Measurements from ENCODE around the gene GALNT9. TPM values are rescaled to one million over a fixed set of nuclear protein-coding genes. Genes with fewer than 3 reads are reported as not detected.

Gene GALNT9
- total and polyA plus RNA-seq, 2 donors (not counting 1 experiment from before 2014, with no cell fraction given), result 0.71 to 2.4 TPM

DNA sequence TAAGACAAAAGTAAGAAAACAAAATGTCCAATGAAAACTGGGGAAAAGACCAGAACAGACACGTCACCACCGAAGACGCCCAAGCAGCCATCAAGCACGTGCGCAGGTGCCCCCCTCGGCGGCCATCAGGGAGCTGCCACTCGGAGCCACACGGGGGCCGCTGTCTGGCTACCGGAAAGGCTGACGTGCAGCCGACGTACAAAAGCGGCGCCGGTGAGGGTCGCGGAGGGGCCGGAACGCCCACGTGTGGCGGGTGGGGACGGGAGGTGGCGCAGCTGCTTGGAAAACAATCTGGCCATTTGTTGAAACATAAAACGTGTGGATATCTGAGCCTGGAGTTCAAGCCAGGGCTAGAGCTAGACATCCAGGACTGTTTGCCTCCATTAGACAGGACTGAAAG, 60.7 kb downstream of the GALNT9 start:
- H4K20me1 ChIP-seq (ENCODE audit: control insufficient read depth, insufficient read depth, low read length, poor library complexity, severe bottlenecking), result no peaks in the 10 kb centered on the region
- TF ChIP-seq, protein P1, sequence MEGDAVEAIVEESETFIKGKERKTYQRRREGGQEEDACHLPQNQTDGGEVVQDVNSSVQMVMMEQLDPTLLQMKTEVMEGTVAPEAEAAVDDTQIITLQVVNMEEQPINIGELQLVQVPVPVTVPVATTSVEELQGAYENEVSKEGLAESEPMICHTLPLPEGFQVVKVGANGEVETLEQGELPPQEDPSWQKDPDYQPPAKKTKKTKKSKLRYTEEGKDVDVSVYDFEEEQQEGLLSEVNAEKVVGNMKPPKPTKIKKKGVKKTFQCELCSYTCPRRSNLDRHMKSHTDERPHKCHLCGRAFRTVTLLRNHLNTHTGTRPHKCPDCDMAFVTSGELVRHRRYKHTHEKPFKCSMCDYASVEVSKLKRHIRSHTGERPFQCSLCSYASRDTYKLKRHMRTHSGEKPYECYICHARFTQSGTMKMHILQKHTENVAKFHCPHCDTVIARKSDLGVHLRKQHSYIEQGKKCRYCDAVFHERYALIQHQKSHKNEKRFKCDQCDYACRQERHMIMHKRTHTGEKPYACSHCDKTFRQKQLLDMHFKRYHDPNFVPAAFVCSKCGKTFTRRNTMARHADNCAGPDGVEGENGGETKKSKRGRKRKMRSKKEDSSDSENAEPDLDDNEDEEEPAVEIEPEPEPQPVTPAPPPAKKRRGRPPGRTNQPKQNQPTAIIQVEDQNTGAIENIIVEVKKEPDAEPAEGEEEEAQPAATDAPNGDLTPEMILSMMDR (IDR thresholded peaks at IDR 0.05), result no peak
- TF ChIP-seq EZH2 (IDR thresholded peaks at IDR 0.05; ENCODE audit: borderline replicate concordance, insufficient read depth, low read depth, low read length, poor library complexity, severe bottlenecking), result no peak
- H3K36me3 ChIP-seq (replicated peaks in 1 of 2; ENCODE audit: control extremely low read depth in 1 of 2, control insufficient read depth in 1 of 2, extremely low read depth in 1 of 2, insufficient read depth in 2 of 2, low read length in 1 of 2), result no peaks in the 10 kb centered on the region
- H3K4me1 ChIP-seq (ENCODE audit: control insufficient read depth in 2 of 2, insufficient read depth in 2 of 2, low read length in 2 of 2), result peaks cover 0 to 2% of the 10 kb centered on the region in 2 donors
- POLR2A ChIA-PET, result no interaction called here
- no peak overlapping the region for H3K9ac ChIP-seq (ENCODE audit: low read length)
- DNase-seq, result no peak
- H3K79me2 ChIP-seq (ENCODE audit: control insufficient read depth, insufficient read depth, low read length), result no peaks in the 10 kb centered on the region
- Mint-ChIP-seq H3K27ac (no peak overlapping the region), H3K4me1 (no peaks in the 10 kb centered on the region), H3K27me3 (no peaks in the 10 kb centered on the region), H3K9me3 (ENCODE audit: insufficient read depth) (no peaks in the 10 kb centered on the region), H3K4me3 (no peak overlapping the region)
- H3K27me3 ChIP-seq (replicated peaks in 1 of 4; ENCODE audit: control extremely low read depth in 1 of 4, control insufficient read depth in 3 of 4, insufficient read depth in 4 of 4, low read length in 3 of 4), result no peaks in the 10 kb centered on the region
- no peak overlapping the region for H3K4me2 ChIP-seq (replicated peaks; ENCODE audit: low read depth, low read length, poor library complexity, severe bottlenecking)
- intact Hi-C loops (cut with micrococcal nuclease), result no loop called here
- H3K27ac ChIP-seq (ENCODE audit: low read length in 2 of 2), result no peak overlapping the region
- H2AFZ ChIP-seq (ENCODE audit: insufficient read depth, low read depth, low read length, poor library complexity, severe bottlenecking), result no peak overlapping the region
- ATAC-seq (ENCODE audit: low read depth), result no peak
- CTCF ChIA-PET, result no interaction called here
- peaks cover 0 to 9% (median 0%) of the 10 kb centered on the region in 3 donors for H3K9me3 ChIP-seq (ENCODE audit: control extremely low read depth in 1 of 3, control insufficient read depth in 2 of 3, insufficient read depth in 1 of 3, low read length in 2 of 3)
- H3K4me3 ChIP-seq (ENCODE audit: control extremely low read depth in 1 of 5, extremely low read depth in 1 of 5, insufficient read depth in 1 of 5, low read depth in 2 of 5, low read length in 4 of 5), result no peak overlapping the region
- 82% methylated on average over 26 of the region's 26 CpGs for WGBS (ENCODE audit: insufficient coverage)

DNA sequence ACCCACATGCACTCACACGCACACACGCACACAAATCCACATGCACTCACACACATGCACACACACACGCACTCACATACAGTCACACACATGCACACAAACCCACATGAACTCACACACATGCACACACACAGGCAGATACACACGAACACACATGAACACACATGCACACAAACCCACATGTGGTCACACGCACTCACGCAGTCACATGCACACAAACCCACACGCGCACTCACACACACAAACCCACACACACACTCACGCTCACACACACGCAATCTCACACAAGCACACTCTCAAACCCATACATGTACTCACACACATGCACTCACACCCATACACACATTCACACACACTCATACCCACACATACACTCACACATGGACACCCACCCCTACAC, 61.5 kb downstream of the GALNT9 start:
- no peak overlapping the region for H3K4me3 ChIP-seq (ENCODE audit: control extremely low read depth in 1 of 5, extremely low read depth in 1 of 5, insufficient read depth in 1 of 5, low read depth in 2 of 5, low read length in 4 of 5)
- no peaks in the 10 kb centered on the region for H3K27me3 Mint-ChIP-seq
- DNase-seq (no peak), ATAC-seq (ENCODE audit: low read depth) (no peak)
- peaks cover 0 to 10% of the 10 kb centered on the region in 2 donors for H3K4me1 ChIP-seq (ENCODE audit: control insufficient read depth in 2 of 2, insufficient read depth in 2 of 2, low read length in 2 of 2)
- intact Hi-C loops (cut with micrococcal nuclease), result no loop called here
- WGBS (ENCODE audit: insufficient coverage), result 95% methylated on average over 10 of the region's 10 CpGs
- H3K36me3 ChIP-seq (replicated peaks in 1 of 2; ENCODE audit: control extremely low read depth in 1 of 2, control insufficient read depth in 1 of 2, extremely low read depth in 1 of 2, insufficient read depth in 2 of 2, low read length in 1 of 2), result no peaks in the 10 kb centered on the region
- no peak overlapping the region for H3K27ac ChIP-seq (ENCODE audit: low read length in 2 of 2)
- H3K4me3 Mint-ChIP-seq, result no peak overlapping the region
- H2AFZ ChIP-seq (ENCODE audit: insufficient read depth, low read depth, low read length, poor library complexity, severe bottlenecking), result no peak overlapping the region
- no peaks in the 10 kb centered on the region for H3K27me3 ChIP-seq (replicated peaks in 1 of 4; ENCODE audit: control extremely low read depth in 1 of 4, control insufficient read depth in 3 of 4, insufficient read depth in 4 of 4, low read length in 3 of 4)
- no peaks in the 10 kb centered on the region for H3K9me3 Mint-ChIP-seq (ENCODE audit: insufficient read depth)
- H3K9me3 ChIP-seq (ENCODE audit: control extremely low read depth in 1 of 3, control insufficient read depth in 2 of 3, insufficient read depth in 1 of 3, low read length in 2 of 3), result peaks cover 0 to 9% (median 0%) of the 10 kb centered on the region in 3 donors
- no peak overlapping the region for H3K27ac Mint-ChIP-seq
- H3K79me2 ChIP-seq (ENCODE audit: control insufficient read depth, insufficient read depth, low read length), result no peaks in the 10 kb centered on the region
- ChIA-PET CTCF (no interaction called here), POLR2A (no interaction called here)
- no peak overlapping the region for H3K4me2 ChIP-seq (replicated peaks; ENCODE audit: low read depth, low read length, poor library complexity, severe bottlenecking)
- TF ChIP-seq, protein P1 (IDR thresholded peaks at IDR 0.05), result no peak
- no peak for TF ChIP-seq EZH2 (IDR thresholded peaks at IDR 0.05; ENCODE audit: borderline replicate concordance, insufficient read depth, low read depth, low read length, poor library complexity, severe bottlenecking)
- H3K4me1 Mint-ChIP-seq, result no peaks in the 10 kb centered on the region
- no peak overlapping the region for H3K9ac ChIP-seq (ENCODE audit: low read length)
- H4K20me1 ChIP-seq (ENCODE audit: control insufficient read depth, insufficient read depth, low read length, poor library complexity, severe bottlenecking), result no peaks in the 10 kb centered on the region

Measured in B cell (primary cell).